GM19099 (cell line): ENCODE measurements around the gene TTLL5.

Source experiments
- POLR2A ChIP-seq: IDR thresholded peaks from 3 replicates; pipeline ENCODE4 v1.6.1; 2011; ENCODE audit warnings: low read depth; ENCODE audit not compliant: insufficient read length; ENCODE audit errors: extremely low read depth

Gene TTLL5

DNA sequence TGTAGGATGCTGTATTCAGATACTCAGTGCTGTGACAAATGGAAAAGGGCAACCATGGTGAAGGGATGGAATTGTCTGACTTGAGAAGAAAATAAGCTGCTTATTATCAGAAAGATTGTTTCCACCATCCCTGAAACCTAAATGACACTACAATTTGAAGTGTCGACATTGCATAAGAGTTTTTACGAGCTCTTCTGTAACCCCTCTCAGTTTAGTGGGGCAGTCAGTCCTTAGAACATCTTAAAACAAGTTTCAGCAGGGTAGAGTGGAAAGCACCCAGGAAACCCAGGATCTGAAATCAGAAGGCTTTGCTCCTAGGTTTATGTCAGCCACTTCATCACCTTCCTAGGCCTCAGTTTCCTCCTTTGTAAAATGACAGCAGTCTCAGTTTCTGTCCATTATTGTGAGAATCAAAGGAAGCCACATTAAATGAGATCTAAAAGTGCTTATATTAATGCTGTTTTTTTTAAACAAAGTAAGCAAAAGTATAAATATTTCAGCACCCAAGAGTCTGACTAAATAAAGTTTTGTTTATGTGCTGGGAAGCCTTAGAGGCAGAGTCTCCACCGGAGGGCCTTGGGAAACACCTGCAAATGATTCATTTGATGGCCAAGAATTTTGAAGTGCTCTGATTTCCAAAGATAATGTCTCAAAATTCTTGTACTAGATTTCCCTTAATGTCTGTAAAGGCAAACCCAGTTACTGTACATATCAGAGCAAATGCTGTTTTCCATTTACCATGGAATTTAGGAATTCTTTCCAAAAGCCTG is 326.3 kb downstream of the TTLL5 start:
- TF ChIP-seq POLR2A: no peak

DNA sequence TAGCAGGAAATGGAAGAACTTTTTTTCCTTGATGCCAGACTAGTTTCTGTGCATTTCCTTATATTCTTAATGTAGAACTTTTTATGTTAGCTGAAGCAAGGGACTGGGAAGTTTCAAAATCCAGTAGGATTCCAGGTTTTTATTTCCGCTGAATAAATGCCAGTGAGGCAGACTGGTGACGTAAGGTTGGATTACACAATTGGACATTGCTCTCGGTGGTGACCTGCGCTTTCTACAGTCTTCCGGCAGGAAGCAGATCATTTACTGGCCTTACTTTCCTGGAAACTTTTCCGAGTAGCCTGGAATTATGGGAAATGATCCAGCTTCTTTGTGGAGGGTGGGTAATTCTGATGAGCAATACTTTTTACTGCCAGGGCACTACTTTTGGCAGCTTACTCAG is 328.1 kb downstream of the TTLL5 start:
- no peak for TF ChIP-seq POLR2A

DNA sequence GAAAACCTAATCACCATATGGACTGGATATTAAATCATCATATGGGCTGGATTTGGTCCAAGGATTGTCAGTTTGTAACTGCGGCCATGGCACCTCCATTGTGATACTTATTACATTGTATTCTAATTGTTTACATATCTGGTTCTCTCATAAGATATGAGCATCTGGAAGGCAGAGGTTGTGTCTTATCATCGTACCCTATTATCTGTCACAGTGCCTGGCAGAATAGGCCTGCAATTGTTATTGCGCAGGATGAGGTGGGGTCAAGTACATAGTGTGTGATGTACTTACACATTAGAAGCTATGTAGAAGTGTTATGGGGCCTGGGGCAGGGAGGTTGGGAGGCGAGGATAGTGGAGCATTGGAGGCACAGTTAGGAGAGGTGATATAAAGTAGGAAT is 329.3 kb downstream of the TTLL5 start:
- TF ChIP-seq POLR2A: no peak

DNA sequence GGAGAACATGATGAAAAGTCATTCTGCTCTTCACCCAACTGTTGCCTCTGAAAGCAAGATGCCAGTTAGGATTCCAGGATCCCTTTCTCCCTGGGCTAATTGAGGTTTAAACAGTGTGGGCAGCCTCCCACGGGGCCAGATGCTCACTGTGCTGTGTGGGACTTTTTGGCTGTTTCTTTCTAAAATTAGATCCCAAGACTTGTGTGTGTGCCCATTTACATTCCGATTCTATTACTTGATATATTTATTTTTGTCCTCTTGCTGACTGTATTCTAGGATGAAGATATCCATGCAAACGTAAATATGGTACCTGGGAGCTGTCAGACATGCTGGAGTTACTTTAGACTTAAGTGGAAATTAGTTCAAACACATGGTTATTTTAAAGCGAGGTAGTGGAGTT is 330.7 kb downstream of the TTLL5 start:
- no peak for TF ChIP-seq POLR2A

DNA sequence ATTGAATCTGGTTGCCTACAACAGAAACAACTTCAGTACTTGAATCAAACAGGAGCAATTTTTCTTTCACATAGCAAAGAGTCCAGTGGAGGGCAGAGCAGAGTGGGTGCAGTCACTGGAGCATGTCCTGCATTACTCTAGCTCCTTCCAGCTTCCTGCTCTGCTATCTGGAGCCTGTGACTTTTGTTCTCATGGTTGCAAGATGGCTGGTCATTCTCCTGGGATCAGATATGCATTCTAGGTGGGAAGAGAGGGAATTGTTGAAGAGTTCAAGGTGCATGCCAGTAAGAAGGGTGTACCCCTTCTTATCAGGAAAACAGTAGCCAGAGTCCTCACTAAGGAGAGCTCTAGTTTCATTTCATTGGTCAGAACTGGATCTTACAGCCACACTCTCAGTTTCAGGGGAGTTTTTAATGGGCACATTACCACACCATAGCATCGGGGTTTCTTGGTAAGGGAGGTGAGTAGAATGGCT is 332.6 kb downstream of the TTLL5 start:
- no peak for TF ChIP-seq POLR2A

DNA sequence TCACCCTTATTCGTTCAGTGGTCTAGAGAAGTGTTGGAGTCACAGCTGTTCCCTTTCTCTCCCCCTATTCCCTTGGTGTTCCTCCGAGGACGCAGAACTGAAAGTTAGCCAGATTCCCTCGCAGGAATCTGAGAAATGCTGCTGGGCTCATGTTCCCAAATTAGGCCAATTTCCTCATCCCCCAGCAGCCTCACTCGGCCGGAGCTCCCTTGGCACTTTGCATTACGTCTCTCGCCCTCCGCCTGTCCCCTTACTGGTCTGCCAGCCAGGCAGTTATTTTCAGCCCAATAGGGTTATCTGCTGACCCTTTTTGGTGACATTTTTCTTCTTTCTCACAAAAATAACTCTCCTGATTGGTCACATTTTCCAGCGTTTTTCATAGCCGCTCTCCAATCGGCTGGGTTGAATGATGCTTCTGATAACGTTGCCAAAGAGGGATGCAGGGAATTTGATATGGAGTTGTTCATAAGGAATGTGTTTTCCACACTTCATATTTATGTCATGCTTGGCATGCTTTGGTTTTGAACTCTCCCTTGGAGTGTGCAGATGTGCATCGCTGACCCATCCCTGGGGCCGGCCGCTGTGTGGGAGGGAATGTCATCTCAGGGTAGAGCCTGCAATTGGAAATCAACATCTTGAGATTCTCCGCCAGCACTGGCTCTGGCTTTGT is 334.5 kb downstream of the TTLL5 start:
- no peak for TF ChIP-seq POLR2A

DNA sequence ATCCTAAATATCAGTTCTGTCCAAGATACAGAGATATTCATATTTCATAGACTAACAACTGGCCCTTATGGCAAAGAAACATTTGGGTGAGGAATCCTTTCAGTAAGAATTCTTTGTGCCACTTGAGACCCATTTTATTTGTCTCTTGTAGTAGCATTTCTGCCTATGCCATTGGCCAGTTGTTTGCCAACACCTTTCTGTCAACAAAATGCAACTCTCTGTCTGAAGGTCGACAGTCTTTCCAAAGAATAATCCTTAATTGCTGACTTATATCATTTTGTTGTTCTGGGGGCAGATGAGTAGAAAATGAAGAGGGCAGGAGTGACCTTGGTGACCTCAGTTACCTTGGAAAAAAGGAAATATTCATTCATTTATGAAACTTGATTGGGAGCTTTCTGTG is 335.4 kb downstream of the TTLL5 start:
- no peak for TF ChIP-seq POLR2A

DNA sequence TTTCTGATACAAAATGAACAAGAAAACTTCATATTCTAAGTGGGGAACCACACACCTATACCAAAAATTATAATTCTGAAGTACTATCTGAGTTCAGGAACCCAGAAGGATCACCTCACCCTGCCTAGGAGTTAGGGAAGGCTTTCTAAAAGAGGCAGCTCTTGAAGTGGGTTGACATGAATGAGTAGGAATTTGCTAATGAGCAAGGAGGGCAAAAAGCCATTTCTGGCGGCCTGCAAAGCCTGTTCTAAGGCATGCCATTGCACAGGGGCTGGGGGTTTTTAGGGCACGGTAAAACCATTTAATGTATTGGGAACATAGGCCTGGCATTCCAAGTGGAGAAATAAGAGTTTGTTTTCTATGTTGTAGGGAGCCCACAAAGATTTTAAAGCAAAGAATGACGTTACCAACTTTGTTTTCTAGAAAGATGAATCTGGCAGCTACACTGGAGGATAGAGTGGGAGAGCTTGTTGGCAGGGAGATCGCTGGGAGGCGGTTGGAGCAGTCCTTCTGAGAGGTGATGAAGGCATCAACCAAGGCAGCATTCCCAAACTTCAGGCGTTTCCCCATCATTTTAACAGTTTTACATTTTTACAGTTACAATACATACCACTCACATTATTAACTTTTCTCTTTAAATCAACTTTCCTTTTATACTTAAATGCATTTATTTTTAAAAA is 338.6 kb downstream of the TTLL5 start:
- no peak for TF ChIP-seq POLR2A

DNA sequence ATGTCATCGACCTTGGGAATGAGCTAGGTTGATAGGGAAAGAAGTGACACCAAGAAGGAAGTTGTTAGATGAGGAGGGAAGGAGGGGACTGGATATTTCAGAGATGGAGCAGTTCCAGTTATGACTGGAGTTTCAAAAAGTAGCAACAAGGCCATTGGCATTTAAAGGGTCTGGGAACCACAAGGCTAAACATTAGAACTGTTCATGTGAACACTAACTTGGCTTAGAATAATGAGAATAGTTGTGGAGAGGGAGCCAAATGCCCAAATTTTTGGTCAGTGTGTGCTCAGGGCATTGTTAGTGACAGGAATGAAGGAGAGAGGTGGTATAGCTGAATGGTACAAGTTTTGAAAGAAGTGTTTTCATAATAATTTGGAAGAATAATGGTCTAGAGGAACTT is 341.3 kb downstream of the TTLL5 start:
- no peak for TF ChIP-seq POLR2A
